Measurements from ENCODE around the gene CTAGE4.
"Not testable (repeated sequence)": the region's sequence is repeated elsewhere in the genome, so short reads cannot be mapped to it uniquely, and the experiment has no call there.

CTAGE4 gene

DNA sequence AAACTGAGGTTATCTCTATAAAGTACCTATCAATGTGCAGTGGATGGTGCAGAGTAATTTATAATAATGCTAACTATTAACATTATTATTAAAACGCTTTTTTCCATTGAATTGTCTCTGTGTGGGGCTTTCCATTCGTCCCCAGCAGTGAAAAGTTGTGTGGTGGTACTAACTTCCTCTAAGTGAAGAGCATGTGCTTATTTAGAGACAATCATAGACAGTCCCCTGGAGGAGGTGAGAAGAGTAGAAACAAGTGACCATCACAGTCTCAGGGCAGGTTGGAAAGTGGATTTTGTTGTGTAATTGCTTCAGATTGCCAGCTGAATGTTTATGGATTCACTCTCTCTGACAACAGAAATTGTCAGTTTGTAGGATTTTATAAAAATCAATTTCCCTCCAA, 47.8 kb downstream of the CTAGE4 start:
- H3K27me3 Mint-ChIP-seq; H3K9me3 Mint-ChIP-seq; H3K27ac Mint-ChIP-seq; H3K4me1 Mint-ChIP-seq (ENCODE audit: low read depth); intact Hi-C loops (cut with micrococcal nuclease); H3K36me3 Mint-ChIP-seq (ENCODE audit: low read depth); H3K4me3 Mint-ChIP-seq: not testable (repeated sequence)

DNA sequence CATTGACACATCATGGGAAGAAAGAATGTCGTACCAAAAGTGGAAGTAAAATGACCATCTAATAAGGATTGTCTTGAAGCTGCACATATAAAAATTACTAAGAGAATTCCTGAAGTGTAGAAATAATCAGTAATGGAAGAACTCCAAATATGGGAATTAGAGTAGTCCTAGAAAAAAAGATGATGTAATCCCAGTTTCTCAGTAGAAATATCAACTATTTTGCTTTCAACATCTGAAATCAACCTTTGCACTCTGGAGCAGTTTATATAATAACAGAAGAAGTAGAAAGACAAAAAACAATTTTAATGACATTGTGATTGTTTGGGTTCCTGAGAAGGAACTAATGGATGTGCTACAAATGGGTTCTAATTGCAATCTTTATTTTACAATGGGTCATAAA, 49.8 kb downstream of the CTAGE4 start:
- H3K27ac Mint-ChIP-seq; intact Hi-C loops (cut with micrococcal nuclease); H3K9me3 Mint-ChIP-seq; H3K27me3 Mint-ChIP-seq; H3K4me3 Mint-ChIP-seq; H3K4me1 Mint-ChIP-seq (ENCODE audit: low read depth); H3K36me3 Mint-ChIP-seq (ENCODE audit: low read depth): not testable (repeated sequence)
